Ramos (cell line): Measurements from ENCODE around the gene PUSL1.

Experiments used
- in situ Hi-C: fragments of 300-500 bp; cut with MboI; formaldehyde crosslinking; loops from one replicate; pipeline ENCODE4 v1.14.3; 2022; ENCODE audit warnings: low sequenced_read_pairs; ENCODE audit not compliant: unreplicated experiment

Gene PUSL1

GRCh38 chr1:1293263-1294249 is 14.8 kb upstream of the PUSL1 start:
- in situ Hi-C loops, result loop anchor here (10.0 kb wide), 1 partner anchor 259 kb away; no protein-coding TSS in a partner anchor

GRCh38 chr1:1294250-1294890 is 14.0 kb upstream of the PUSL1 start:
- in situ Hi-C loops, result loop anchor here (10.0 kb wide), 1 partner anchor 260 kb away; no protein-coding TSS in a partner anchor

DNA sequence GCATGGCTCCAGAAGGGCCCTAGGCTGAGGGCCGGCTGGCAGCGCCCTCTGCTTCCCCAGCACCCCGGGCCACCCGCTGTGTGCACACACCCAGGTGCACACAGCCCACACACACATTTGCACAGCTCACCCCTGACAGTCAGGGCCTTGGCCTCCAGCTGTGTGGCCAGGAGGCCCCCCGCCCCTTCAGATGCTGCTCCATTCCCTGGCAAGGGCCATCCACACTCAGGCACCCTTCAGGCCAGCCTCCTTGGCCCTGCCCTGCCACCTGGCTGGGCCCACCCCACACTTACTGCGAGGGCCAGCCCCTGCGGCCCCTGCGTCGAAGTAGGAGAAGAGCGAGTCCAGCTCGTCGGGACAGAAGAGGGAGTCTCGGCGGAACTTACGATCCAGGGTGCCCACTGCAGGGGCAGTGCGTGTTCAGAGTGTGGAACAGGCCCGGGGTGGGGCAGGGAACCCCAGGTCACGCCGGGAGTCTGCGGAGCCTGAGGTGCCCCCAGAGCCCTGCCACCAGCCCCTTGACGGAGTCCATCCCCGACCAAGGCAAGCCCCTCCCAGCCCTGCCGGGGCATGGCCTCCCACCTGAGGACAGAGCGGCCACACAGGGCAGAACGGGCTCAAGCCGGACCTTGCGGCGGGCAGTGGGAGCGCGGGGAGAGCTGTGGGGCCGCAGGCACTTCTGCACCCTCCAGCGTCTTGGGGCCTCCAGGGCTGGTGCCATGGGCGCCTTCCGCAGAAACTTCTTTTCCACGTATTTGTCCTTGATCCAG is 13.1 kb upstream of the PUSL1 start:
- in situ Hi-C loops, result loop anchor here (10.0 kb wide), 1 partner anchor 261 kb away; no protein-coding TSS in a partner anchor

DNA sequence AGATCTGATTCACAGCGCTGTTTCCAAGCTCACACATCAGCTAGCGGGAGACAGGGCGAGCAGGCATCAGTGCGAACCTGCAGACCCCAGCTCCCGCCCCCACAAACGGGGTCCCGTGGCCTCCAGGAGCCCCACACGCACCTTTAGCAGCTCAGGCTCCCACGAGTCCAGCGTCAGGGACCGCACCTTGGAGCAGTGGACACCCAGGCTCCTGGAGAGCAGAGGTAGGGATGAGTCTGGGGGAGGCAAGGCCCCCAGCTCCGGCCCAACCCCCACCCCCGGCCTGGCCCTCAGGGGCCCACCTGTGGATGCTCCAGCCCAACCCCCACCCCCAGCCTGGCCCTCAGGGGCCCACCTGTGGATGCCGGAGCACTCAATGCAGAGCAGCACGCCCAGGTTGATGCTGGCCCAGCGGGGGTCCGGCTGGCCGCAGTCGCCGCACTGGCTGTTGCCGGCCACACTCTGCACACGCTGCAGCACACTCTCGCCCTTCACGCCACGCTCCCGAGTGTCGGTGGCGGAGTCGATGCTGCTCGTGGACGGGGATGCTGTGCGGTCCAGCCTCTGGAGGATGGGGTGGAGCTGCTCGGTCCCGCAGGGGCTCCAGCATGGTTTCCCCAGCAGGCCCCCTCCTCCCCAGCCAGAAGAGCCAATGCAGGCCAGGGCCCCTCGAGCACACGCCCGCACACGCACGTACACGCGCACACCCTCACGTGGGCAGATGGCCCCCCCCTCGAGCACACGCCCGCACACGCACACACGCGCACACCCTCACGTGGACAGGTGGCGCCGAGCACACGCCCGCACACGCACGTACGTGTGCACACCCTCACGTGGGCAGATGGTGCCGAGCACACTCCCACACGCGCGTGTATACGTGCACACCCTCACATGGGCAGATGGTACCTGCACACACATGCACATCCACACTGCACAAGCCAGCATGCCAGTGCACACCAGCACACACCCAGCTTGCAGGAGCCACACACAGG is 12.0 kb upstream of the PUSL1 start:
- in situ Hi-C loops, result loop anchor here (10.0 kb wide), 1 partner anchor 262 kb away; no protein-coding TSS in a partner anchor

- in situ Hi-C loops, result loop anchor here (10.0 kb wide), 1 partner anchor 263 kb away; no protein-coding TSS in a partner anchor
Measured at GRCh38 chr1:1297802-1298424, 10.5 kb upstream of the PUSL1 start.

GRCh38 chr1:1298861-1299685 is 9.3 kb upstream of the PUSL1 start:
- in situ Hi-C loops, result loop anchor here (10.0 kb wide), 1 partner anchor 264 kb away; no protein-coding TSS in a partner anchor

- in situ Hi-C loops, result loop anchor here (10.0 kb wide), 1 partner anchor 265 kb away; no protein-coding TSS in a partner anchor
Measured at GRCh38 chr1:1299686-1300351, 8.6 kb upstream of the PUSL1 start.

GRCh38 chr1:1300352-1300739 is 8.1 kb upstream of the PUSL1 start:
- in situ Hi-C loops, result no loop called here

GRCh38 chr1:1302006-1302430 is 6.4 kb upstream of the PUSL1 start:
- in situ Hi-C loops, result no loop called here

- in situ Hi-C loops, result no loop called here
Measured at GRCh38 chr1:1302951-1303509, 5.4 kb upstream of the PUSL1 start.

GRCh38 chr1:1303736-1304135 is 4.7 kb upstream of the PUSL1 start:
- in situ Hi-C loops, result no loop called here

DNA sequence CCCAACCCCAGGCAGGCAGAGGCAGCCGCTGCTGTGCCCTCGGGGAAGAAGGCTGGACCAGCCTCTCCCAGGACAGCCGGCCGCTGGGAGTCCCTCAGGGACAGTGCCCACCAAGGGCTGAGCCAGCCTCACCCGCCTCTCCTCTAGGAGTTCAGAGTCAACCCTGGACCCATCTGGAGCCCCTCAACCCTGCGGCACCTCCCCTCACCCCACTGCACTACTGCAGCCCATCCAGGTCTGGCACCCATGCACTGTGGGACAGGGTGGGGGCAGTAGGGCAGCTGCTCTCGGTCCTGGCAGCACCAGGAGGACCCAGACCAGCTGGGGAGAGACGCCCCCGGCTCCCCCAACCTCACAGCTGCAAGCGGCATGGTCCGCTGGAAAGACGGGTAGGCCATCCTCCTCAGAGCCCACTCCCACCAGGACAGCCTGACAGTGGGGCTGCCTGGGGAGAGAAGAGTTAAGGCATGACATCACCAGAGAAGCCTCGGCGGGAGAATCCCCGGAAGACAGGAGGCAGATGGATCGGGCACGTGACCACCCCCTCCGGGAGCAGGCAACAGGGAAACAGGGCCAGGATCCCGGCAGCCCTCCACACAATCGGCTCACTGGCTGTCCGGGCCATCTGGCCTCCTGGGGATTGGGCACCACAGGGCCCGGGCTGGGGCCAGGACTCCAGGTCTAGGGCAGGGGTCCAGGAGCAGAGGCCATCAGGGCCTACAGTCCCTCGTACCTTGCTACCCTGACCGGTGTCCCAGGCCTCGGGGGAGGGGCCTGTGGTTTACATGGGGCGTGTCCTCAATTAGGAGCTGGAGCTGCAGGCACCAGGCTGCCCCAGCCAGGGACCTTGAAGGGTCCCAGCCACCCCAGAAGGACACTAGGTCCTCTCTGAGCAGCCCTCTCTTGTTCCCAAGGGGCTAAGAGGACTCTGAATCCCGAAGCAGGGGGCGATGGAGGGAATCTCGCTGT is 3.8 kb upstream of the PUSL1 start:
- in situ Hi-C loops, result no loop called here

DNA sequence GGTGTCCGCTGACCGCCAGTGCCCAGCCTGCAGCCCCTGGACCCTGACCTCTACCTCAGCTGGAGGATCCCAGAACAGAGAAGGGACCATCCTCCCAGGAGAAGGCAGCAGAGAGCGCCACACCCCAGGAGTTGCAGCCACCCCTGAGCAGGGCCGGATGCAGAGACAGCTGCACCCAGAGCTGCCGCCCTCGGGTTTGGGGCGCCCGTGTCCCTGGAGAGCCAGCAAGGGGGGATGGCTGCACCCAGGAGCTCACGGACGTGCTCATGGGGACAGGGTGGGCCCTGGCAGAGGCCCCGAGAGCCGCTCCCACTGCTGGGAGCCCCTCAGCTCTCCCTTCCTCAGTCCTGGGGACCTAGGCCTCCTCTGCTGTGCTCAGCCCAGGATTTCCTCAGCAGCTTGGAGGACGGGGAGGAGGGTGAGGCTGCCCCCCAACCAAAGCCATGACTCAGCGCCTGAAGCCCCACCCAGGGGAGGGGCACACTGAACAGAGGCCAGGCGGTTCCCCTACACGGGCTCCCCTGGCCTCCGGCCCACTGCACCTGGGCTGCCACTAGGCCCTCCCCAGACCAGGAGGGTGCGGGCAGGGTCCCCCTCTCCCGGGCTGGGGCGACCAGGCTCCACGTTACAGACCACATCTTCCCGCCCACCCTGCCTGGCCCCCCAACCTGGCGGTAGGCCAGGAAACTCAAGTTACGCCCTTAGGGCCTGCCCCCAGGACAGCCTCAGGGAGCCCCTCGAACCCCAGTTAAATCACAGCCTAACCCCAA is 2.9 kb upstream of the PUSL1 start:
- in situ Hi-C loops, result no loop called here

DNA sequence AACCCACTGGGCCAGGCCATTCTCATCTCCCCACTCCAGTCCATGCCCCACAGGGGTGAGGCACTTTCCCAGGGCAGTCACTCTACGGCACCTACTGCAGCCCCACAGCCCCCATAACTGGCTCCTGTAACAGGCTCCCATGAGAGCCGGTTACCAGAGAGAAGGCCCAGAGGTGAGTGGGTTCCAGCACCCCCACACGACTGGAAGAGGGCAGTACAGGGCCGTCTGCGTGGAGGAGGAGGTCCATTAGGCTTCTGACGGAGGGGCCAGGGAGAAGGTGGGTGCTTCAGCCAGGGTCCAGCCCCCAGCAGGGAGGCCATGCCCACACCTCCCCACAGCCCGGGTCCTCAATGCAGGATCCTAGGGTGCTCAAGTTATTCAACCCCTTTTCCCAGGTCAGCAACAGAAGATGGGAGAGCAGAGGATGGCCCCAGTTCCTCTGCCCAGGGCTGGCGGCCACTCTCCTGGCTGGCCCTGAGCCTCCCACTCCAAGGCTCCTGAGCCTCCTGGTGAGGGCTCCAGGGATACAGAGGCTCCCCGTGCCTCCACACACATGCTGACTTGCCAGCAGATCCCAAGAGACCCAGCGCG is 2.2 kb upstream of the PUSL1 start:
- in situ Hi-C loops, result no loop called here
